GM23338 (cell line): Measurements from ENCODE around the gene PPP1R15B.

Experiments used
- CTCF ChIP-seq, 2 experiments: fragments of 200-600 bp in 1 of 2; sonication (generic) in 1 of 2; conservative IDR thresholded peaks; 2 replicates each; pipeline versions ENCODE4 v1.5.1 to v1.6.1; 2016 to 2017; ENCODE audit warnings: antibody characterized with exemption in 2 of 2, low read depth in 2 of 2, mild to moderate bottlenecking in 2 of 2, moderate library complexity in 1 of 2
- POLR2AphosphoS5 ChIP-seq: IDR thresholded peaks from 2 replicates; pipeline ENCODE4 v1.6.1; 2016; ENCODE audit warnings: antibody characterized with exemption, low read depth
- ZNF114 ChIP-seq: fragments of 250-450 bp; sonication (Bioruptor Pico); IDR thresholded peaks from 2 replicates; pipeline ENCODE4 v1.5.0; 2020; ENCODE audit warnings: mild to moderate bottlenecking, moderate library complexity

GRCh38 chr1:204455831-204456145 is 44.2 kb upstream of the PPP1R15B start:
- no peak for TF ChIP-seq ZNF114 (CRISPR knock-in tag)
- no peak for TF ChIP-seq CTCF (conservative IDR thresholded peaks at IDR 0.05; ENCODE audit: low read depth in 2 of 2)
- no peak for TF ChIP-seq POLR2AphosphoS5
